Adrenal gland (tissue), 12 donors: Measurements from ENCODE around the gene CCDC92B. TPM values are rescaled to one million over a fixed set of nuclear protein-coding genes. Genes with fewer than 3 reads are reported as not detected.
A peak's percentile ranks its signal among the peaks of the same experiment; 100 is the strongest.

Experiments used
- DNase-seq, 7 donors: peaks; one replicate each; pipeline ENCODE4 v3.0.0-alpha.2; 2019 to 2020
- H3K27ac ChIP-seq, 5 donors: fragments of 200-600 bp; sonication (generic) in 4 of 5; 1 replicate in 3 of 5; 2 replicates in 2 of 5; pipeline versions ENCODE4 v1.5.1 to v1.8.0; 2016 to 2020; ENCODE audit warnings: mild to moderate bottlenecking in 1 of 5
- H3K27me3 ChIP-seq: fragments of 200-600 bp; 2 replicates; pipeline ENCODE4 v1.8.0; 2021
- H3K36me3 ChIP-seq, 2 donors: fragments of 200-600 bp; replicated peaks in 1 of 2; 1 replicate in 1 of 2; 2 replicates in 1 of 2; pipeline versions ENCODE4 v1.5.1 to v1.8.0; 2018 to 2022
- H3K4me1 ChIP-seq, 2 donors: fragments of 200-600 bp; replicated peaks in 1 of 2; 1 replicate in 1 of 2; 2 replicates in 1 of 2; pipeline versions ENCODE4 v1.5.1 to v1.8.0; 2018 to 2021
- H3K4me3 ChIP-seq, 4 donors: fragments of 200-600 bp; sonication (generic) in 3 of 4; one replicate each; pipeline ENCODE4 v1.5.1; 2016 to 2018
- H3K9me3 ChIP-seq, 3 donors: fragments of 200-600 bp; sonication (generic) in 1 of 3; replicated peaks in 1 of 3; 1 replicate in 2 of 3; 2 replicates in 1 of 3; pipeline versions ENCODE4 v1.5.1 to v1.8.0; 2016 to 2021
- CTCF ChIP-seq, 6 experiments: fragments of 450-650 bp in 4 of 6; fragments of 200-600 bp in 2 of 6; sonication (generic) in 1 of 6; IDR thresholded peaks; 1 replicate in 5 of 6; 2 replicates in 1 of 6; pipeline versions ENCODE4 v1.5.1 to v1.8.0; 2016 to 2021; ENCODE audit warnings: antibody characterized with exemption in 6 of 6, mild to moderate bottlenecking in 2 of 6, moderate library complexity in 1 of 6
- POLR2A ChIP-seq, 2 donors: fragments of 450-650 bp; IDR thresholded peaks; one replicate each; pipeline ENCODE4 v1.6.1; 2017; ENCODE audit warnings: antibody characterized with exemption in 2 of 2, mild to moderate bottlenecking in 2 of 2, moderate library complexity in 1 of 2
- WGBS, 4 donors: extraction: QIAGEN DNeasy Blood & Tissue Kit in 2 of 4; methylation state at CpG; one replicate each; pipeline versions ENCODE4 v1.1.5 to v1.1.7; 2013 to 2017; 5-methylcytosine and 5-hydroxymethylcytosine counted together
- intact Hi-C, 2 donors: fragments of 100-400 bp; cut with DNase I; formaldehyde crosslinking; loops; one replicate each; pipeline versions ENCODE4 v1.14.1 to v1.15.0; 2022 to 2023
- polyA plus RNA-seq, 3 donors: library from polyadenylated mRNA; stranded (reverse); fragments of 200-250 nt in 2 of 3; fragments of 350-450 nt in 1 of 3; fragmentation: Illumina TruSeq in 1 of 3; extraction: RNeasy Lipid Tissue Mini Kit (QIAGEN cat#74804) in 1 of 3; gene quantifications; one replicate each; pipeline ENCODE4 v1.2.3, GENCODE V29; 2013 to 2014
- total RNA-seq, 9 donors: library from RNA; depleted of rRNA in 4 of 9; stranded (reverse); fragments of >200 nt in 4 of 9; fragments of 120-200 nt in 1 of 9; fragmentation: NEBNext Ultra II Directional in 1 of 9; extraction: Animal tissue kit (Norgen Biotek cat#: 25700) in 1 of 9; gene quantifications; one replicate each; pipeline versions ENCODE4 v1.1.0 to v1.2.4, GENCODE V29; 2013 to 2023
- donor health status: healthy with polysubstance abuse.
- donor health status: Bipolar disorder and iron deficiency.
- donor health status: DM: yes; HTN: yes; CAD: no.
- donor health status: DM: no; HTN: no; CAD: no.
- donor health status: DM: no; HTN: no; CAD: no.
- donor health status: DM: yes; HTN: yes; CAD: no.

The CCDC92B gene
- total and polyA plus RNA-seq, 12 donors: 0.10 to 4.7 (median 0.55) TPM; not detected in 3

GRCh38 chr17:2719861-2720260 is 29.6 kb downstream of the CCDC92B start:
- Histone ChIP-seq H3K27me3 (peaks cover 7% of the 10 kb centered on the region), H3K9me3 (no peaks in the 10 kb centered on the region), H3K4me3 (no peak overlapping the region), H3K36me3 (no peaks in the 10 kb centered on the region), H3K27ac (no peak overlapping the region), H3K4me1 (no peaks in the 10 kb centered on the region)
- TF ChIP-seq POLR2A (IDR thresholded peaks at IDR 0.05) (no peak), CTCF (IDR thresholded peaks at IDR 0.05) (no peak)
- DNase-seq: no peak
- 43 to 76% (median 75%) methylated on average over 3 to 4 of the region's 4 CpGs for WGBS, 4 donors
- intact Hi-C loops: no loop called here

- H3K4me3 ChIP-seq: no peak overlapping the region
- intact Hi-C loops: no loop called here
- TF ChIP-seq POLR2A (IDR thresholded peaks at IDR 0.05) (no peak), CTCF (IDR thresholded peaks at IDR 0.05) (no peak)
- no peaks in the 10 kb centered on the region for H3K27me3 ChIP-seq
- no peaks in the 10 kb centered on the region for H3K4me1 ChIP-seq
- 77 to 81% (median 79%) methylated on average over 13 of the region's 13 CpGs for WGBS, 4 donors
- no peaks in the 10 kb centered on the region for H3K9me3 ChIP-seq
- DNase-seq: no peak
- H3K27ac ChIP-seq: no peak overlapping the region
- H3K36me3 ChIP-seq: no peaks in the 10 kb centered on the region
Measured at GRCh38 chr17:2718150-2718938, 31.1 kb downstream of the CCDC92B start.

- WGBS, 4 donors: 83 to 89% (median 86%) methylated on average over 3 to 5 of the region's 5 CpGs
- no peaks in the 10 kb centered on the region for H3K36me3 ChIP-seq
- intact Hi-C loops: no loop called here
- TF ChIP-seq POLR2A (IDR thresholded peaks at IDR 0.05): no peak
- no peak overlapping the region for H3K4me3 ChIP-seq
- H3K4me1 ChIP-seq: peaks cover 7 to 8% of the 10 kb centered on the region in 2 donors
- no peak for DNase-seq
- no peaks in the 10 kb centered on the region for H3K27me3 ChIP-seq
- H3K27ac ChIP-seq: no peak overlapping the region
- no peaks in the 10 kb centered on the region for H3K9me3 ChIP-seq
Measured at GRCh38 chr17:2716649-2717048, 32.8 kb downstream of the CCDC92B start.

- H3K9me3 ChIP-seq: no peaks in the 10 kb centered on the region
- intact Hi-C loops: no loop called here
- H3K27ac ChIP-seq: no peak overlapping the region
- peak in 1 of 7 donors; percentile 26 for DNase-seq
- no peak for TF ChIP-seq CTCF (IDR thresholded peaks at IDR 0.05)
- no peak for TF ChIP-seq POLR2A (IDR thresholded peaks at IDR 0.05)
- H3K27me3 ChIP-seq: no peaks in the 10 kb centered on the region
- 89 to 93% (median 92%) methylated on average over 9 of the region's 9 CpGs for WGBS, 4 donors
- H3K4me3 ChIP-seq: no peak overlapping the region
- H3K36me3 ChIP-seq: no peaks in the 10 kb centered on the region
- peaks cover 26 to 30% of the 10 kb centered on the region in 2 donors for H3K4me1 ChIP-seq
Measured at GRCh38 chr17:2713881-2714280, 35.6 kb downstream of the CCDC92B start.
